HG03342 (cell line): ENCODE results near the gene GADD45G.

Experiments used
- ATAC-seq: cut with Tn5 transposase; IDR thresholded peaks from one replicate; pipeline ENCODE4 v1.9.1; 2021; ENCODE audit warnings: mild to moderate bottlenecking, moderate library complexity; ENCODE audit not compliant: unreplicated experiment

Gene GADD45G

GRCh38 chr9:89648247-89649000 lies 43.6 kb downstream of the GADD45G start:
- ATAC-seq: no peak

- ATAC-seq: no peak
These were observed 44.4 kb downstream of the GADD45G start for GRCh38 chr9:89649039-89649691.

GRCh38 chr9:89654025-89654662 lies 49.3 kb downstream of the GADD45G start:
- no peak for ATAC-seq

- no peak for ATAC-seq
These were observed 50.5 kb downstream of the GADD45G start for GRCh38 chr9:89655056-89655989.
